Gastrocnemius medialis (tissue), 4 donors: Measurements from ENCODE around the gene BLVRB.

Source experiments
- POLR2A ChIP-seq, 2 donors: fragments of 450-650 bp; IDR thresholded peaks; one replicate each; pipeline ENCODE4 v1.6.1; 2017; ENCODE audit warnings: antibody characterized with exemption in 2 of 2, mild to moderate bottlenecking in 2 of 2, moderate library complexity in 2 of 2
- TF ChIP-seq, protein P1 (sequence below), 5 experiments: fragments of 450-650 bp in 3 of 5; fragments of 200-600 bp in 2 of 5; sonication (generic) in 2 of 5; IDR thresholded peaks in 4 of 5; conservative IDR thresholded peaks in 1 of 5; 1 replicate in 4 of 5; 2 replicates in 1 of 5; pipeline ENCODE4 v1.5.1; 2016 to 2019; ENCODE audit warnings: antibody characterized with exemption in 5 of 5, mild to moderate bottlenecking in 3 of 5, moderate library complexity in 3 of 5

DNA sequence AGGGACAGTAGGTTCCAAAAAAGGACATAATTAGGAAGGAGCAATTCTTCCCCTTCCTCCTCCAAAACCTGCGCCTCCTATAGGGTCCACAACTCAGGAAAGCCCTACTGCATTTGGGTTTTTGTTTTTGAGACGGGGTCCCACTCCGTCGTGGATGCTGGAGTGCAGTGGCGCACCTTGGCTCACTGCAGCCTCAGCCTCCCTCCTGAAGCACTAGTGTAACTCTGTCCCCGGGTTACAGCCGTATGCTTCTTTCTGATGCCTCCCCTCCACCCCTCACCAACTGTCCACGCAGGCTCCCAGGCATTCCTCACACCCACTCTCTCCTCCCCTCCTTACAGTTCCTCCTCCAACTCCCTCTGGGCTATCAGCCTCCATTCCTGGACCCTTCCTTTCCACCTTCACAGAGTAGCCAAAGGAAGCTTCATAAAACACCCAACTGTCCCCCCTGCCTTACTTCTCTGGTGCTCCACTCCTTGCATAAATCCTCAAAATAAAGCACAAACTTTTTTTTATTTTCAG, 19.2 kb downstream of the BLVRB start:
- TF ChIP-seq, protein P1, sequence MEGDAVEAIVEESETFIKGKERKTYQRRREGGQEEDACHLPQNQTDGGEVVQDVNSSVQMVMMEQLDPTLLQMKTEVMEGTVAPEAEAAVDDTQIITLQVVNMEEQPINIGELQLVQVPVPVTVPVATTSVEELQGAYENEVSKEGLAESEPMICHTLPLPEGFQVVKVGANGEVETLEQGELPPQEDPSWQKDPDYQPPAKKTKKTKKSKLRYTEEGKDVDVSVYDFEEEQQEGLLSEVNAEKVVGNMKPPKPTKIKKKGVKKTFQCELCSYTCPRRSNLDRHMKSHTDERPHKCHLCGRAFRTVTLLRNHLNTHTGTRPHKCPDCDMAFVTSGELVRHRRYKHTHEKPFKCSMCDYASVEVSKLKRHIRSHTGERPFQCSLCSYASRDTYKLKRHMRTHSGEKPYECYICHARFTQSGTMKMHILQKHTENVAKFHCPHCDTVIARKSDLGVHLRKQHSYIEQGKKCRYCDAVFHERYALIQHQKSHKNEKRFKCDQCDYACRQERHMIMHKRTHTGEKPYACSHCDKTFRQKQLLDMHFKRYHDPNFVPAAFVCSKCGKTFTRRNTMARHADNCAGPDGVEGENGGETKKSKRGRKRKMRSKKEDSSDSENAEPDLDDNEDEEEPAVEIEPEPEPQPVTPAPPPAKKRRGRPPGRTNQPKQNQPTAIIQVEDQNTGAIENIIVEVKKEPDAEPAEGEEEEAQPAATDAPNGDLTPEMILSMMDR (IDR thresholded peaks at IDR 0.05 in 4 of 5, conservative IDR thresholded peaks at IDR 0.05 in 1 of 5): no peak
- TF ChIP-seq POLR2A (IDR thresholded peaks at IDR 0.05): no peak
